Measurements from ENCODE around the gene FAM170A.

Gene FAM170A

DNA sequence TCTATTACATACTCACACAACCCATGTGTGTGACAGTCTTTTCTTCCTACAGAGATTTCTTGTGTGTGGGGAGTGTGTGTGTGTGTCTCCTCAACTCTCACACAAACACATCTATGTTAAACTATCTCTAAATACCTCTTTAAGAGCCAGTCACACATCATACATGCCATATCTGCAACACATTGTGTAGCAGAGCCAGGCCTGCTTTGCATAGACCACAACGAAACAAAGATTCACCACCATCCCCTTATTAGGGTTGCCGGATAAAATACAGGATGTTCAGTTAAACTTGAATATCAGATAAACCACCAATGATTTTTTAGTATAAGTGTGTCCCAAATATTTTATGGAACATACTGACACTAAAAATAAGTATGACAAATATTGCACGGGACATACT, 2.3 kb downstream of the FAM170A start:
- FAIRE-seq = no peak
- DNase-seq (ENCODE audit: insufficient read length, low spot score) = no peak
- TF ChIP-seq PAX5 (IDR thresholded peaks at IDR 0.05; ENCODE audit: insufficient read depth, low read length, severe bottlenecking) (no peak), TAF1 (IDR thresholded peaks at IDR 0.05; ENCODE audit: low read depth, low read length) (no peak), POLR2AphosphoS5 (IDR thresholded peaks at IDR 0.05; ENCODE audit: low read depth, low read length) (no peak), POLR2A (IDR thresholded peaks at IDR 0.05; ENCODE audit: low read depth, low read length) (no peak), SPI1 (IDR thresholded peaks at IDR 0.05; ENCODE audit: low read depth, low read length) (no peak), POU2F2 (IDR thresholded peaks at IDR 0.05; ENCODE audit: low read depth, low read length) (no peak)

DNA sequence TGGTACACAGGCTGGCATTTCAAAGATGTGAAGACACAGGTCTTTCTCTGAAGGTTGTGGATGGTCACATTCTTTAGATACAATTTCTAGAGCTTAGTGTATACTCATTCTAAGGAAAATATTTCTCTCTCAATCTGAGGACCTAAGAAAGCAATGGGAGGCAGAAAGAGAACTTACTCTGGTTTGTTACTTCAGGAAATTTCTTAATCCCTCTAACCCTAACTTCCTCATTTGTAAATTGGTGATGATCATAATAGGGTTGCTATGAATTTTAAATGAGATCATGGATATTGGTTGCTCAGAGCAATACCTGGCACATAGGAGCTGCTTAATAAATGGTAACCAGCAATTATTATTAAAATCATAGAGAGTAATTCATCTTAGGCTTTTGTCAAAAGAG, 22.1 kb downstream of the FAM170A start:
- FAIRE-seq (no peak), DNase-seq (ENCODE audit: insufficient read length, low spot score) (no peak)
- TF ChIP-seq POLR2AphosphoS5 (IDR thresholded peaks at IDR 0.05; ENCODE audit: low read depth, low read length) = no peak
- no peak for TF ChIP-seq PAX5 (IDR thresholded peaks at IDR 0.05; ENCODE audit: insufficient read depth, low read length, severe bottlenecking)
- TF ChIP-seq POLR2A (IDR thresholded peaks at IDR 0.05; ENCODE audit: low read depth, low read length) = no peak
- TF ChIP-seq TAF1 (IDR thresholded peaks at IDR 0.05; ENCODE audit: low read depth, low read length) = no peak
- no peak for TF ChIP-seq POU2F2 (IDR thresholded peaks at IDR 0.05; ENCODE audit: low read depth, low read length)
- TF ChIP-seq SPI1 (IDR thresholded peaks at IDR 0.05; ENCODE audit: low read depth, low read length) = no peak

DNA sequence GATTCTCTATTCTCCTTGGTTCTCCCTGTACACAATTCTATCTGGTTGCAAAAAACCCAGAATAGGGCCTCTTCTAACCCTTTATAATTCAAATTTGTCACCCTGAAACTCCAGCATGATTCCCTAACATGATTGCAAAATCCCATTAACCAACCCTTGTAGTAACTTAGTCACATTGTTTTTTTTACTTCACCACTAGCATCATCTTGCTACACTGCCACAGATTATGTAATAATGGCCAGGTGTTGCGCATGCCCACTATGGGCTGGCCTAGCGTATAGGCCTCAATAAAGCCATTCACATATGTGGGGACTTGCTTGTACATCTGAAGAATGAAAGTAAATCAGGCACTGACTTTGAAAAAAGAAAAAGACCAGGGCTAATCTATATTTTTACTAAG, 25.7 kb downstream of the FAM170A start:
- no peak for FAIRE-seq
- TF ChIP-seq POU2F2 (IDR thresholded peaks at IDR 0.05; ENCODE audit: low read depth, low read length) (no peak), SPI1 (IDR thresholded peaks at IDR 0.05; ENCODE audit: low read depth, low read length) (no peak), PAX5 (IDR thresholded peaks at IDR 0.05; ENCODE audit: insufficient read depth, low read length, severe bottlenecking) (no peak), POLR2A (IDR thresholded peaks at IDR 0.05; ENCODE audit: low read depth, low read length) (no peak), POLR2AphosphoS5 (IDR thresholded peaks at IDR 0.05; ENCODE audit: low read depth, low read length) (no peak), TAF1 (IDR thresholded peaks at IDR 0.05; ENCODE audit: low read depth, low read length) (no peak)
- no peak for DNase-seq (ENCODE audit: insufficient read length, low spot score)

DNA sequence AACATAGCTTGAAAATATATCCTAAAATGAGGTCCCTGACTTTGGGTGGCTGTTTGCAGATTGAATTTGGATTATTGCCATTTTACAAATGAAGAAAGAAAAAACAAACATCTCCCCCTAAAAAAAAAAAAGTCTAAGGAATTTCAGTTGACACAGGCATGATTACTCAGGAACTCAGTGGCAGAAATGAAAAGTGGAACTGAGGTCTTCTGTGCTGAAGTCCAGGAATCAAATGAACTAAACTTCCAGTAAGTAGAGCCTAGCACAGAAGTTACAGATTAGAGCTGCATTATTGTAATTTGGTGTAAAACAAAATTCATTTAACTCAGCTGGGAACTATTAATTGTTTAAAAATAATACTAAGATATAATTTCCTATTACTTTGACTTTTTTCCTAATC, 26.7 kb downstream of the FAM170A start:
- no peak for FAIRE-seq
- no peak for DNase-seq (ENCODE audit: insufficient read length, low spot score)
- TF ChIP-seq POLR2A (IDR thresholded peaks at IDR 0.05; ENCODE audit: low read depth, low read length) = no peak
- no peak for TF ChIP-seq TAF1 (IDR thresholded peaks at IDR 0.05; ENCODE audit: low read depth, low read length)
- no peak for TF ChIP-seq PAX5 (IDR thresholded peaks at IDR 0.05; ENCODE audit: insufficient read depth, low read length, severe bottlenecking)
- TF ChIP-seq POU2F2 (IDR thresholded peaks at IDR 0.05; ENCODE audit: low read depth, low read length) = no peak

DNA sequence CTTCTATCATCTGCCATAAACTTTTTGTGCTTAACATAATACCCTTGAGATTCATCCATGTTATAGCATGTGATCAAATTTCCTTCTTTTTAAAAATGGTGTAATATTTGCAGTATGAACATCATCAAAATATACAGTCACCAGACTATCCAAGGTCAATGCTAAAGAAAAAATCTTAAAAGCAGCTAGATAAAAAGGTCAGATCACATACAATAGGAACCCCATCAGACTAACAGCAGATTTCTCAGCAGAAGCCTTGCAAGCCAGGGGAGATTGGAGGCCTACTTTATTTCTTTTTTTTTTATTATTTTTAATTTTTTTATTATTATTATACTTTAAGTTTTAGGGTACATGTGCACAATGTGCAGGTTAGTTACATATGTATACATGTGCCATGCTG, 37.2 kb downstream of the FAM170A start:
- DNase-seq (ENCODE audit: insufficient read length, low spot score) (no peak), FAIRE-seq (no peak)
- TF ChIP-seq TAF1 (IDR thresholded peaks at IDR 0.05; ENCODE audit: low read depth, low read length) (no peak), SPI1 (IDR thresholded peaks at IDR 0.05; ENCODE audit: low read depth, low read length) (no peak), POLR2AphosphoS5 (IDR thresholded peaks at IDR 0.05; ENCODE audit: low read depth, low read length) (no peak), PAX5 (IDR thresholded peaks at IDR 0.05; ENCODE audit: insufficient read depth, low read length, severe bottlenecking) (no peak), POU2F2 (IDR thresholded peaks at IDR 0.05; ENCODE audit: low read depth, low read length) (no peak), POLR2A (IDR thresholded peaks at IDR 0.05; ENCODE audit: low read depth, low read length) (no peak)

DNA sequence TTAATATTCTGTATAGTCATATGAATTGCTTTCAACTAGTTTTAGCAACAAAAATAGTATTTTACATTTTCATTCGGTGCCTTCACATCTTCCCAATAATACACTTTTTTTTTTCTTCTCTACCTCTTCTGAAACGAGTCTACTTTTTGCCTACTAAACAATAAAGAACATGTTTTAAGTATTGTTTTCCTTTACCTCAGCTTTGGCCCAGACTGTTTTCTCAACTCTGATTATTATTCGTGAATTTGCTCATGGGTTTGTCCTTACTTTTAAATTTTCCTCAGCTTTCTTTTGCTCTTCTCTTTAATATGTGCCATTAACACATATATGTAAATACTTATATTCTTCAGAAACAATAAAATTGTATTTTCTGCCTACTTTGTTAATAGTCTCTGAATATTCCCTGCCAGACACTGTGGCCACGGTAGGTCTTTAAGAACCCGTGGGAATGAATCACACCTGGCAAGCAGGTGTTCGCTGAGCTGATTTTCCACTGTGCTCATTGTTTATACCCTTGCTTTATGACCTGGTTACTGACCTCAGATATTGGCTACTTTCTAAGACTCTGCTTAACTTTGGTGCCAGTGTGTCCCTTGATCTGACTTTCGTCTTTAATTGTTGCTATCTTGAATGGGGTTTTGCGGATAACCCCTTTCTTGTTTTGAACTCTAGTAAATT, 49.1 kb downstream of the FAM170A start:
- no peak for TF ChIP-seq POU2F2 (IDR thresholded peaks at IDR 0.05; ENCODE audit: low read depth, low read length)
- no peak for TF ChIP-seq TAF1 (IDR thresholded peaks at IDR 0.05; ENCODE audit: low read depth, low read length)
- TF ChIP-seq PAX5 (IDR thresholded peaks at IDR 0.05; ENCODE audit: insufficient read depth, low read length, severe bottlenecking) = no peak
- TF ChIP-seq POLR2AphosphoS5 (IDR thresholded peaks at IDR 0.05; ENCODE audit: low read depth, low read length) = no peak
- no peak for TF ChIP-seq POLR2A (IDR thresholded peaks at IDR 0.05; ENCODE audit: low read depth, low read length)
- no peak for TF ChIP-seq SPI1 (IDR thresholded peaks at IDR 0.05; ENCODE audit: low read depth, low read length)
- FAIRE-seq = no peak
- DNase-seq (ENCODE audit: insufficient read length, low spot score) = no peak

DNA sequence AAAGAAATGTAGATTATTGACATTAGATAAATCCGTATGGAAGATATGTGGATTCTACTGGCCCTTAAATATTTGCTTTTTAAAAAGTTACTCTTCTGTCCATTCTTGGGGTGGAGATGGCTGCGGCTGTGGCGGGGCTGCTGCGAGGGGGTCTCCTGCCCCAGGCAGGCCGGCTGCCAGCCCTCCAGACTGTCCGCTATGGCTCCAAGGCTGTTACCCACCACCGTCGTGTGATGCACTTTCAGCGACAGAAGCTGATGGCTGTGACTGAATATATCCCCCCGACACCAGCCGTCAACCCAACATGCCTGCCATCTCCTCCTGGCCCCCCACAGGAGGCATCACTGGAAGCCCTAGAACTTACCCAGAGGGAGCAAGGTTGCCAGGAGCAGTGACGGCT, 50.7 kb downstream of the FAM170A start:
- TF ChIP-seq POU2F2 (IDR thresholded peaks at IDR 0.05; ENCODE audit: low read depth, low read length) (no peak), TAF1 (IDR thresholded peaks at IDR 0.05; ENCODE audit: low read depth, low read length) (no peak), POLR2AphosphoS5 (IDR thresholded peaks at IDR 0.05; ENCODE audit: low read depth, low read length) (no peak), SPI1 (IDR thresholded peaks at IDR 0.05; ENCODE audit: low read depth, low read length) (no peak), POLR2A (IDR thresholded peaks at IDR 0.05; ENCODE audit: low read depth, low read length) (no peak), PAX5 (IDR thresholded peaks at IDR 0.05; ENCODE audit: insufficient read depth, low read length, severe bottlenecking) (no peak)
- FAIRE-seq (no peak), DNase-seq (ENCODE audit: insufficient read length, low spot score) (no peak)

DNA sequence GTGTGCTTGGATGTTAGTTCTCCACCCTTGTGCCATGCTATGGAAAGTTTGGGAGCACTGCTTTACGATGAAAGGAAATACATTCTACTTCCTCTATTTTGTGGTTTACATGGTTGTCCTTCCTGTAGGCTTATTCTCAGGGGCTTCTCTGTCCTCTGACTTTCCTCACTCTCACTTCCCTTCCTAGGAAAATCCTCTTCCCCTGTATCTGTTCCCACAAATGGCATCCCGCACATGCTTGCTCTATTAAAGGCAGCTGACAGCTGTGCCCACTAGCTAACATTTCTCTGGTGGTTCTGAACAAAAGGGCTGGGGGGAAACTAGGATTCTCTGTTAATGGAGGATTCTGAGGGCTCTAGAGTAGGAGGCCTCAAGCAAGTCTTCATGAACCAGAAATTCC, 52.4 kb downstream of the FAM170A start:
- DNase-seq (ENCODE audit: insufficient read length, low spot score) (no peak), FAIRE-seq (no peak)
- TF ChIP-seq POLR2AphosphoS5 (IDR thresholded peaks at IDR 0.05; ENCODE audit: low read depth, low read length) (no peak), POLR2A (IDR thresholded peaks at IDR 0.05; ENCODE audit: low read depth, low read length) (no peak), PAX5 (IDR thresholded peaks at IDR 0.05; ENCODE audit: insufficient read depth, low read length, severe bottlenecking) (no peak), TAF1 (IDR thresholded peaks at IDR 0.05; ENCODE audit: low read depth, low read length) (no peak), SPI1 (IDR thresholded peaks at IDR 0.05; ENCODE audit: low read depth, low read length) (no peak), POU2F2 (IDR thresholded peaks at IDR 0.05; ENCODE audit: low read depth, low read length) (no peak)

DNA sequence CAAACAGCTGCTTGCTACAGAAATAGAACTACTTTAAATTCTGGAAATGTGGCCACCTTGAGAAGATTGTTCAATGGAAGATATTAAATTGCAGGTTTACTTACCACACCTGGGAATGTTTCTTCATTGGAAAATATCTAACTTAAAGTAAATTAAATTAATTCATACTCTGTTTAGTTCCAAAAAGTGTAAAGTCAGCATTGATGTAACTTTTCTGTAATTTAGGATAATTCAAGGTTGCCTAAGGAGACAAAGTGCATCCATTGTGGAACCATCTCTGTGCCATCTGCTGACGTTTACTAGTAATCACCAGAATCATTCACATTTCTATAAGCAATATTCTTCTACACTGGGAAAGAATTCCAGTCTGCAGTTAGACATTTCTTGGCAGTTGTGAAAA, 53.0 kb downstream of the FAM170A start:
- no peak for DNase-seq (ENCODE audit: insufficient read length, low spot score)
- no peak for TF ChIP-seq TAF1 (IDR thresholded peaks at IDR 0.05; ENCODE audit: low read depth, low read length)
- no peak for TF ChIP-seq PAX5 (IDR thresholded peaks at IDR 0.05; ENCODE audit: insufficient read depth, low read length, severe bottlenecking)
- FAIRE-seq = no peak

Data from GM12891 (cell line).